GM19395 (cell line): ENCODE data around the gene PCDHGB7.
"Not testable (repeated sequence)": the region's sequence is repeated elsewhere in the genome, so short reads cannot be mapped to it uniquely, and the experiment has no call there.

Source experiments
- ATAC-seq: cut with Tn5 transposase; IDR thresholded peaks from one replicate; pipeline ENCODE4 v1.9.1; 2021; ENCODE audit warnings: mild to moderate bottlenecking, moderate library complexity; ENCODE audit not compliant: unreplicated experiment

PCDHGB7 gene

GRCh38 chr5:141394401-141395187 lies 22.9 kb upstream of the PCDHGB7 start:
- not testable (repeated sequence) for ATAC-seq

DNA sequence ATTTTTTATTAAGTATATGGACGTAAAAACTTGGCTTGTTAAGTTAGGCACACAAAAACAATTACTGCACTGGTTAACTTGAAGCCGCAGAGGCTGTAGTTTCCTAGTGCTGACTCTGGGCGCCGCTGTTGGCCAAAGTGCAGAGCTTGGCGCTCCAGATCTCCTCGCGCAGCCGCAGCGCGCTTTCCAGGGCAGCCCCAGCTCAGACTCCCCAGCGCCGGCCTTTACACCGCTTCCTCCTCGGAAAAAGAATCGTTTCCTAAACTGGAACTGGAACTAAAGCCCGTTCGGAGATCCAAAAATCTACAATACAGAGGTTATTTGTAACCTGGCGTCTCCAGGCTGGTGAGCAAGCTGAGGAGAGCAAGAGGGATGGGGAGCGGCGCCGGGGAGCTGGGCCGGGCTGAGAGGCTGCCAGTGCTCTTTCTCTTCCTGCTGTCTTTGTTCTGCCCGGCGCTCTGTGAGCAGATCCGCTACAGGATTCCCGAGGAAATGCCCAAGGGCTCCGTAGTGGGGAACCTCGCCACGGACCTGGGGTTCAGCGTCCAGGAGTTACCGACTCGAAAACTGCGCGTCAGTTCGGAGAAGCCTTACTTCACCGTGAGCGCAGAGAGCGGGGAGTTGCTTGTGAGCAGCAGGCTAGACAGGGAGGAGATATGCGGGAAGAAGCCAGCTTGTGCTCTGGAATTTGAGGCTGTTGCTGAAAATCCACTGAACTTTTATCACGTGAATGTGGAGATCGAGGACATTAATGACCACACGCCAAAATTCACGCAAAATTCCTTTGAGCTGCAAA lies 19.5 kb upstream of the PCDHGB7 start, which contains the start of gene PCDHGB5:
Gene PCDHGB5, plus strand, starts transcription at position 192 of the 796 bp plus-strand sequence. Its CDS starts 181 bp downstream, at position 373.
- peak; percentile 99 for ATAC-seq

GRCh38 chr5:141398608-141399007 lies 18.9 kb upstream of the PCDHGB7 start:
- no peak for ATAC-seq

- no peak for ATAC-seq
Measured at GRCh38 chr5:141399555-141400258, 17.8 kb upstream of the PCDHGB7 start.

GRCh38 chr5:141402553-141403243 lies 14.8 kb upstream of the PCDHGB7 start, which contains the start of gene PCDHGA9:
Gene PCDHGA9 (plus strand): TSS chr5:141402778. CDS start chr5:141402953, 175 bp downstream.
- no peak for ATAC-seq

GRCh38 chr5:141403387-141403786 lies 14.1 kb upstream of the PCDHGB7 start:
- no peak for ATAC-seq

- ATAC-seq: peak; percentile 64
Measured at GRCh38 chr5:141407790-141408505, 9.5 kb upstream of the PCDHGB7 start, which contains the start of gene PCDHGB6. Gene PCDHGB6 (plus strand): TSS chr5:141408021. CDS start chr5:141408203, 182 bp downstream.

GRCh38 chr5:141409598-141410306 lies 7.7 kb upstream of the PCDHGB7 start:
- ATAC-seq: no peak

GRCh38 chr5:141411575-141411974 lies 5.9 kb upstream of the PCDHGB7 start:
- ATAC-seq: no peak

GRCh38 chr5:141412854-141413539 lies 4.5 kb upstream of the PCDHGB7 start, which contains the start of gene PCDHGA10:
Gene PCDHGA10 (plus strand): TSS chr5:141412987. CDS start chr5:141413176, 189 bp downstream.
- peak; percentile 81 for ATAC-seq

- ATAC-seq: no peak
Measured at GRCh38 chr5:141413540-141414069, 3.9 kb upstream of the PCDHGB7 start.

- not testable (repeated sequence) for ATAC-seq
Measured at GRCh38 chr5:141414548-141415274, 2.8 kb upstream of the PCDHGB7 start.

- ATAC-seq: not testable (repeated sequence)
Measured at GRCh38 chr5:141415275-141415618, 2.2 kb upstream of the PCDHGB7 start.

GRCh38 chr5:141419074-141419880 lies 1.8 kb downstream of the PCDHGB7 start:
- no peak for ATAC-seq

DNA sequence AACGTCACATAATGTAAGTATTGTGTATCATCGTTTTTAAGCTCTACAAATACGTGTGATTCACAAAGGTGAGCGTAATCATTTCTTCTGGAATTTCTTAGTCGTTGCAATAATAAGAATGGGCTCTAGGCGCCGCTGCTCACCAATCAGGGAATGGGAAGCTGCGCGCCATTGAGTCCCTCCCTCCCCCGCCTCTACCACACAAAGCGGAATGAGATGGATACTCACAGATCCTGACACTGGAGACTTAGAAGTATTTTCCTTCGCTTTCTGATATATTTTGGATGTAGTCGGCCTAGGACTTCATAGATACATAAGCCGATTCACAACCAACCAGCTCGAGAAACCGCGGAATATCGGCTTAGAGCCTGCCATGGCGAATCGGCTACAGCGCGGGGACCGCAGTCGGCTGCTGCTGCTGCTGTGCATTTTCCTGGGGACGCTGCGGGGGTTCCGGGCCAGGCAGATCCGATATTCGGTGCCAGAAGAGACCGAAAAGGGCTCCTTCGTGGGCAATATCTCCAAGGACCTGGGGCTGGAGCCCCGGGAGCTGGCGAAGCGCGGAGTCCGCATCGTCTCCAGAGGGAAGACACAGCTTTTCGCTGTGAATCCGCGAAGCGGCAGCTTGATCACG lies 3.5 kb downstream of the PCDHGB7 start, which contains the start of gene PCDHGA11:
Gene PCDHGA11, plus strand, starts transcription at position 197 of the 634 bp plus-strand sequence. Its CDS starts 177 bp downstream, at position 374.
- ATAC-seq: peak; percentile 48

DNA sequence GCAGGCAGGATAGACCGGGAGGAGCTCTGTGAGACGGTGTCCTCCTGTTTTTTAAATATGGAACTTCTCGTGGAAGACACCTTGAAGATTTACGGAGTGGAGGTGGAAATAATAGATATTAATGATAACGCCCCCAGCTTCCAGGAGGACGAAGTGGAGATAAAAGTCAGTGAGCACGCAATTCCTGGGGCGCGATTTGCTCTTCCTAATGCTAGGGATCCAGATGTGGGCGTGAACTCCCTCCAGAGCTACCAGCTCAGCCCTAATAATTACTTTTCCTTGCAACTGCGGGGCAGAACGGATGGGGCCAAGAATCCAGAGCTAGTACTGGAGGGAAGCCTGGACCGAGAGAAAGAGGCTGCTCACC lies 4.0 kb downstream of the PCDHGB7 start:
- ATAC-seq: no peak
